ENCODE data around the gene POLD3.
A peak's percentile ranks its signal among the peaks of the same experiment; 100 is the strongest.

The POLD3 gene

GRCh38 chr11:74637700-74638099 is 45.3 kb downstream of the POLD3 start:
- Histone ChIP-seq H3K9ac (ENCODE audit: low read depth, low read length, poor library complexity) (no peak overlapping the region), H3K4ac (ENCODE audit: low read length) (no peak overlapping the region), H2BK5ac (ENCODE audit: low read length) (no peak overlapping the region), H2AFZ (ENCODE audit: low read length) (no peak overlapping the region), H2BK12ac (ENCODE audit: low read length) (no peak overlapping the region), H3K27ac (replicated peaks; ENCODE audit: low read length) (no peak overlapping the region), H3K4me2 (ENCODE audit: insufficient read depth, low read length, poor library complexity, severe bottlenecking) (no peak overlapping the region), H2AK5ac (ENCODE audit: low read depth, low read length) (no peak overlapping the region), H4K91ac (ENCODE audit: low read depth, low read length, poor library complexity) (no peak overlapping the region), H3K79me1 (ENCODE audit: low read depth, low read length) (no peaks in the 10 kb centered on the region), H3K4me3 (ENCODE audit: low read length in 2 of 2) (no peak overlapping the region), H2BK15ac (ENCODE audit: low read length) (no peak overlapping the region), H3K9me3 (replicated peaks in 1 of 2; ENCODE audit: control insufficient read depth in 2 of 2, insufficient read depth in 1 of 2, low read depth in 1 of 2, low read length in 2 of 2) (no peaks in the 10 kb centered on the region), H2BK120ac (ENCODE audit: low read depth, low read length) (no peak overlapping the region), H3K27me3 (ENCODE audit: control insufficient read depth in 3 of 3, insufficient read depth in 3 of 3, low read depth in 1 of 3, low read length in 3 of 3) (no peaks in the 10 kb centered on the region), H3K18ac (ENCODE audit: low read length) (no peak overlapping the region), H3K36me3 (replicated peaks in 1 of 2; ENCODE audit: control insufficient read depth in 2 of 2, insufficient read depth in 2 of 2, low read length in 2 of 2) (peaks cover 16 to 100% of the 10 kb centered on the region in 2 donors), H3K4me1 (ENCODE audit: control insufficient read depth in 2 of 2, insufficient read depth in 1 of 2, low read depth in 1 of 2, low read length in 2 of 2) (peaks cover 0 to 3% of the 10 kb centered on the region in 2 donors), H3K14ac (ENCODE audit: low read length) (no peak overlapping the region), H3K23ac (ENCODE audit: low read depth, low read length, poor library complexity) (no peak overlapping the region), H4K8ac (ENCODE audit: low read depth, low read length) (no peak overlapping the region)
- WGBS, 2 donors (ENCODE audit: extremely low coverage in 2 of 2, insufficient read length in 2 of 2, insufficient replicate concordance in 1 of 2): no CpG with 5 or more reads among the region's 1 CpG
- DNase-seq (ENCODE audit: low spot score): no peak

GRCh38 chr11:74638869-74639268 is 46.5 kb downstream of the POLD3 start:
- Histone ChIP-seq H3K18ac (ENCODE audit: low read length) (no peak overlapping the region), H3K9ac (ENCODE audit: low read depth, low read length, poor library complexity) (no peak overlapping the region), H2AK5ac (ENCODE audit: low read depth, low read length) (no peak overlapping the region), H3K4me2 (ENCODE audit: insufficient read depth, low read length, poor library complexity, severe bottlenecking) (no peak overlapping the region), H3K4me1 (ENCODE audit: control insufficient read depth in 2 of 2, insufficient read depth in 1 of 2, low read depth in 1 of 2, low read length in 2 of 2) (peaks cover 0 to 3% of the 10 kb centered on the region in 2 donors), H2BK120ac (ENCODE audit: low read depth, low read length) (no peak overlapping the region), H3K27me3 (ENCODE audit: control insufficient read depth in 3 of 3, insufficient read depth in 3 of 3, low read depth in 1 of 3, low read length in 3 of 3) (no peaks in the 10 kb centered on the region), H4K8ac (ENCODE audit: low read depth, low read length) (no peak overlapping the region), H4K91ac (ENCODE audit: low read depth, low read length, poor library complexity) (no peak overlapping the region), H3K79me1 (ENCODE audit: low read depth, low read length) (no peaks in the 10 kb centered on the region), H3K14ac (ENCODE audit: low read length) (no peak overlapping the region), H2AFZ (ENCODE audit: low read length) (no peak overlapping the region), H2BK12ac (ENCODE audit: low read length) (no peak overlapping the region), H3K27ac (replicated peaks; ENCODE audit: low read length) (no peak overlapping the region), H3K23ac (ENCODE audit: low read depth, low read length, poor library complexity) (no peak overlapping the region), H3K36me3 (replicated peaks in 1 of 2; ENCODE audit: control insufficient read depth in 2 of 2, insufficient read depth in 2 of 2, low read length in 2 of 2) (peaks cover 16 to 97% of the 10 kb centered on the region in 2 donors), H2BK15ac (ENCODE audit: low read length) (no peak overlapping the region), H2BK5ac (ENCODE audit: low read length) (no peak overlapping the region), H3K4me3 (ENCODE audit: low read length in 2 of 2) (no peak overlapping the region), H3K9me3 (replicated peaks in 1 of 2; ENCODE audit: control insufficient read depth in 2 of 2, insufficient read depth in 1 of 2, low read depth in 1 of 2, low read length in 2 of 2) (no peaks in the 10 kb centered on the region), H3K4ac (ENCODE audit: low read length) (no peak overlapping the region)
- no CpG with 5 or more reads among the region's 1 CpG for WGBS, 2 donors (ENCODE audit: extremely low coverage in 2 of 2, insufficient read length in 2 of 2, insufficient replicate concordance in 1 of 2)
- no peak for DNase-seq (ENCODE audit: low spot score)

GRCh38 chr11:74639533-74639932 is 47.2 kb downstream of the POLD3 start:
- no peak overlapping the region for H3K27ac ChIP-seq (replicated peaks; ENCODE audit: low read length)
- H2BK120ac ChIP-seq (ENCODE audit: low read depth, low read length): no peak overlapping the region
- no peak overlapping the region for H2AFZ ChIP-seq (ENCODE audit: low read length)
- no peaks in the 10 kb centered on the region for H3K79me1 ChIP-seq (ENCODE audit: low read depth, low read length)
- H3K36me3 ChIP-seq (replicated peaks in 1 of 2; ENCODE audit: control insufficient read depth in 2 of 2, insufficient read depth in 2 of 2, low read length in 2 of 2): peaks cover 16 to 97% of the 10 kb centered on the region in 2 donors
- no peak overlapping the region for H2AK5ac ChIP-seq (ENCODE audit: low read depth, low read length)
- H2BK5ac ChIP-seq (ENCODE audit: low read length): no peak overlapping the region
- H3K14ac ChIP-seq (ENCODE audit: low read length): no peak overlapping the region
- no CpG with 5 or more reads among the region's 5 CpGs for WGBS, 2 donors (ENCODE audit: extremely low coverage in 2 of 2, insufficient read length in 2 of 2, insufficient replicate concordance in 1 of 2)
- no peak overlapping the region for H3K18ac ChIP-seq (ENCODE audit: low read length)
- H3K27me3 ChIP-seq (ENCODE audit: control insufficient read depth in 3 of 3, insufficient read depth in 3 of 3, low read depth in 1 of 3, low read length in 3 of 3): no peaks in the 10 kb centered on the region
- no peak overlapping the region for H2BK15ac ChIP-seq (ENCODE audit: low read length)
- peaks cover 0 to 3% of the 10 kb centered on the region in 2 donors for H3K4me1 ChIP-seq (ENCODE audit: control insufficient read depth in 2 of 2, insufficient read depth in 1 of 2, low read depth in 1 of 2, low read length in 2 of 2)
- no peak overlapping the region for H3K23ac ChIP-seq (ENCODE audit: low read depth, low read length, poor library complexity)
- H3K4me2 ChIP-seq (ENCODE audit: insufficient read depth, low read length, poor library complexity, severe bottlenecking): no peak overlapping the region
- no peak for DNase-seq (ENCODE audit: low spot score)
- no peak overlapping the region for H4K8ac ChIP-seq (ENCODE audit: low read depth, low read length)
- H3K4ac ChIP-seq (ENCODE audit: low read length): no peak overlapping the region
- H4K91ac ChIP-seq (ENCODE audit: low read depth, low read length, poor library complexity): no peak overlapping the region
- H3K9me3 ChIP-seq (replicated peaks in 1 of 2; ENCODE audit: control insufficient read depth in 2 of 2, insufficient read depth in 1 of 2, low read depth in 1 of 2, low read length in 2 of 2): no peaks in the 10 kb centered on the region
- H2BK12ac ChIP-seq (ENCODE audit: low read length): no peak overlapping the region
- H3K9ac ChIP-seq (ENCODE audit: low read depth, low read length, poor library complexity): no peak overlapping the region
- no peak overlapping the region for H3K4me3 ChIP-seq (ENCODE audit: low read length in 2 of 2)

GRCh38 chr11:74641289-74641688 is 48.9 kb downstream of the POLD3 start:
- no peak overlapping the region for H3K23ac ChIP-seq (ENCODE audit: low read depth, low read length, poor library complexity)
- no peak overlapping the region for H3K18ac ChIP-seq (ENCODE audit: low read length)
- no peak overlapping the region for H3K4ac ChIP-seq (ENCODE audit: low read length)
- no peak overlapping the region for H2BK15ac ChIP-seq (ENCODE audit: low read length)
- no peak overlapping the region for H2AK5ac ChIP-seq (ENCODE audit: low read depth, low read length)
- peak overlapping the region; percentile 1 for H3K27ac ChIP-seq (replicated peaks; ENCODE audit: low read length)
- H3K9me3 ChIP-seq (replicated peaks in 1 of 2; ENCODE audit: control insufficient read depth in 2 of 2, insufficient read depth in 1 of 2, low read depth in 1 of 2, low read length in 2 of 2): no peaks in the 10 kb centered on the region
- H3K27me3 ChIP-seq (ENCODE audit: control insufficient read depth in 3 of 3, insufficient read depth in 3 of 3, low read depth in 1 of 3, low read length in 3 of 3): no peaks in the 10 kb centered on the region
- H2BK120ac ChIP-seq (ENCODE audit: low read depth, low read length): no peak overlapping the region
- H3K4me3 ChIP-seq (ENCODE audit: low read length in 2 of 2): no peak overlapping the region
- no peak overlapping the region for H3K4me2 ChIP-seq (ENCODE audit: insufficient read depth, low read length, poor library complexity, severe bottlenecking)
- H3K4me1 ChIP-seq (ENCODE audit: control insufficient read depth in 2 of 2, insufficient read depth in 1 of 2, low read depth in 1 of 2, low read length in 2 of 2): peaks cover 0 to 3% of the 10 kb centered on the region in 2 donors
- H2BK12ac ChIP-seq (ENCODE audit: low read length): no peak overlapping the region
- H4K8ac ChIP-seq (ENCODE audit: low read depth, low read length): no peak overlapping the region
- no peak overlapping the region for H2BK5ac ChIP-seq (ENCODE audit: low read length)
- WGBS, 2 donors (ENCODE audit: extremely low coverage in 2 of 2, insufficient read length in 2 of 2, insufficient replicate concordance in 1 of 2): no CpG with 5 or more reads among the region's 8 CpGs
- no peaks in the 10 kb centered on the region for H3K79me1 ChIP-seq (ENCODE audit: low read depth, low read length)
- no peak overlapping the region for H4K91ac ChIP-seq (ENCODE audit: low read depth, low read length, poor library complexity)
- no peak overlapping the region for H3K14ac ChIP-seq (ENCODE audit: low read length)
- no peak overlapping the region for H3K9ac ChIP-seq (ENCODE audit: low read depth, low read length, poor library complexity)
- peaks cover 10 to 94% of the 10 kb centered on the region in 2 donors for H3K36me3 ChIP-seq (replicated peaks in 1 of 2; ENCODE audit: control insufficient read depth in 2 of 2, insufficient read depth in 2 of 2, low read length in 2 of 2)
- no peak overlapping the region for H2AFZ ChIP-seq (ENCODE audit: low read length)
- DNase-seq (ENCODE audit: low spot score): peak; percentile 2

Measured in neuronal stem cell (in vitro differentiated cells).